Astrocyte of the cerebellum (primary cell): ENCODE data around the gene SLC43A2.

Source experiments
- DNase-seq: peaks from one replicate; pipeline ENCODE4 v3.0.0-alpha.2; 2011; ENCODE audit warnings: low read depth
- H3K4me3 ChIP-seq: 2 replicates; pipeline ENCODE4 v1.5.1; 2011; ENCODE audit warnings: mild to moderate bottlenecking, low read depth, low read length, moderate library complexity
- CTCF ChIP-seq: IDR thresholded peaks from 2 replicates; pipeline ENCODE4 v1.5.1; 2012; ENCODE audit warnings: low read length, low read depth, moderate library complexity, mild to moderate bottlenecking; ENCODE audit errors: missing control alignments
- in situ Hi-C: cut with HindIII; loops from 2 replicates; pipeline ENCODE4 v1.10.0; 2017; ENCODE audit warnings: low sequenced_read_pairs

The SLC43A2 gene

GRCh38 chr17:1601571-1601970 is 27.1 kb downstream of the SLC43A2 start:
- in situ Hi-C loops = no loop called here
- TF ChIP-seq CTCF = no peak
- H3K4me3 ChIP-seq = no peak overlapping the region
- DNase-seq = no peak

- no peak for TF ChIP-seq CTCF
- no peak overlapping the region for H3K4me3 ChIP-seq
- no peak for DNase-seq
- in situ Hi-C loops = no loop called here
These were observed 30.1 kb downstream of the SLC43A2 start for GRCh38 chr17:1598399-1599095.

- H3K4me3 ChIP-seq = no peak overlapping the region
- TF ChIP-seq CTCF = no peak
- DNase-seq = no peak
- in situ Hi-C loops = no loop called here
These were observed 30.7 kb downstream of the SLC43A2 start for GRCh38 chr17:1597861-1598342.

- in situ Hi-C loops = no loop called here
- DNase-seq = no peak
- H3K4me3 ChIP-seq = no peak overlapping the region
- no peak for TF ChIP-seq CTCF
These were observed 35.1 kb downstream of the SLC43A2 start for GRCh38 chr17:1593630-1593931.

- TF ChIP-seq CTCF = no peak
- no peak for DNase-seq
- no peak overlapping the region for H3K4me3 ChIP-seq
- in situ Hi-C loops = no loop called here
These were observed 35.6 kb downstream of the SLC43A2 start for GRCh38 chr17:1592751-1593629.

- TF ChIP-seq CTCF = no peak
- no peak overlapping the region for H3K4me3 ChIP-seq
- in situ Hi-C loops = no loop called here
- no peak for DNase-seq
These were observed 37.1 kb downstream of the SLC43A2 start for GRCh38 chr17:1591474-1592090.
